H9 (cell line): ENCODE measurements around the gene OR52J3. TPM values are rescaled to one million over a fixed set of nuclear protein-coding genes. Genes with fewer than 3 reads are reported as not detected.

ENCODE experiments used
- DNase-seq: peaks from one replicate; pipeline ENCODE4 v3.0.0-alpha.2; 2017
- H2AFZ ChIP-seq: one replicate; pipeline ENCODE4 v1.6.1; 2013; ENCODE audit warnings: mild to moderate bottlenecking, low read length, control low read depth, moderate library complexity
- H2AK5ac ChIP-seq: 2 replicates; pipeline ENCODE4 v1.6.1; 2013; ENCODE audit warnings: low read length, control low read depth, mixed read lengths; ENCODE audit not compliant: insufficient read length
- H2BK120ac ChIP-seq: one replicate; pipeline ENCODE4 v1.6.1; 2013; ENCODE audit warnings: low read depth, mild to moderate bottlenecking, low read length, control low read depth, inconsistent platforms; ENCODE audit not compliant: poor library complexity, severe bottlenecking
- H2BK12ac ChIP-seq: 2 replicates; pipeline ENCODE4 v1.6.1; 2013; ENCODE audit warnings: low read length, control low read depth, mixed read lengths, low read depth; ENCODE audit not compliant: insufficient read length
- H2BK15ac ChIP-seq: 2 replicates; pipeline ENCODE4 v1.6.1; 2013; ENCODE audit warnings: low read depth, low read length, control low read depth
- H2BK20ac ChIP-seq: one replicate; pipeline ENCODE4 v1.6.1; 2013; ENCODE audit warnings: low read depth, mild to moderate bottlenecking, low read length, control low read depth, inconsistent platforms; ENCODE audit not compliant: poor library complexity, severe bottlenecking
- H2BK5ac ChIP-seq: 2 replicates; pipeline ENCODE4 v1.6.1; 2013; ENCODE audit warnings: low read length, control low read depth, mixed read lengths; ENCODE audit not compliant: insufficient read length
- H3K14ac ChIP-seq: 2 replicates; pipeline ENCODE4 v1.6.1; 2013; ENCODE audit warnings: low read length, control low read depth; ENCODE audit not compliant: insufficient read depth
- H3K18ac ChIP-seq: 2 replicates; pipeline ENCODE4 v1.6.1; 2013; ENCODE audit warnings: low read depth, mild to moderate bottlenecking, mixed read lengths, low read length, control low read depth; ENCODE audit not compliant: insufficient read length
- H3K23ac ChIP-seq: 2 replicates; pipeline ENCODE4 v1.6.1; 2013; ENCODE audit warnings: low read length, control low read depth, mixed read lengths, low read depth; ENCODE audit not compliant: insufficient read length
- H3K23me2 ChIP-seq: 2 replicates; pipeline ENCODE4 v1.6.1; 2013; ENCODE audit warnings: low read depth, mild to moderate bottlenecking, mixed read lengths, low read length, control low read depth; ENCODE audit not compliant: insufficient read length, poor library complexity, severe bottlenecking
- H3K27ac ChIP-seq: 2 replicates; pipeline ENCODE4 v1.5.1; 2013; ENCODE audit warnings: low read length, control low read depth, mixed read lengths, low read depth; ENCODE audit not compliant: insufficient read length
- H3K27me3 ChIP-seq: 2 replicates; pipeline ENCODE4 v1.6.1; 2013; ENCODE audit warnings: low read length, control low read depth, inconsistent platforms; ENCODE audit not compliant: insufficient read depth
- H3K4ac ChIP-seq: 2 replicates; pipeline ENCODE4 v1.6.1; 2013; ENCODE audit warnings: low read depth, mild to moderate bottlenecking, control low read depth, inconsistent platforms, low read length, moderate library complexity
- H3K4me1 ChIP-seq: 2 replicates; pipeline ENCODE4 v1.6.1; 2013; ENCODE audit warnings: low read length, control low read depth, inconsistent platforms; ENCODE audit not compliant: insufficient read depth
- H3K4me2 ChIP-seq: 2 replicates; pipeline ENCODE4 v1.6.1; 2013; ENCODE audit warnings: low read length, control low read depth, mixed read lengths; ENCODE audit not compliant: insufficient read length, insufficient read depth
- H3K56ac ChIP-seq: 2 replicates; pipeline ENCODE4 v1.6.1; 2013; ENCODE audit warnings: low read depth, mild to moderate bottlenecking, mixed read lengths, low read length, control low read depth; ENCODE audit not compliant: insufficient read length
- H3K79me1 ChIP-seq: 2 replicates; pipeline ENCODE4 v1.6.1; 2013; ENCODE audit warnings: low read depth, mild to moderate bottlenecking, moderate library complexity, low read length, control low read depth, inconsistent platforms; ENCODE audit not compliant: insufficient read depth, poor library complexity, severe bottlenecking
- H3K79me2 ChIP-seq: 2 replicates; pipeline ENCODE4 v1.6.1; 2013; ENCODE audit warnings: low read length, control low read depth, inconsistent platforms; ENCODE audit not compliant: insufficient read depth
- H3K9ac ChIP-seq: 2 replicates; pipeline ENCODE4 v1.6.1; 2013; ENCODE audit warnings: low read length, control low read depth, mixed read lengths; ENCODE audit not compliant: insufficient read length; ENCODE audit errors: extremely low read depth
- H3K9me3 ChIP-seq: one replicate; pipeline ENCODE4 v1.6.1; 2013; ENCODE audit warnings: low read depth, low read length, inconsistent platforms; ENCODE audit not compliant: control insufficient read depth
- H3T11ph ChIP-seq: one replicate; pipeline ENCODE4 v1.6.1; 2013; ENCODE audit warnings: mild to moderate bottlenecking, low read length, control low read depth, inconsistent platforms
- H4K20me1 ChIP-seq: one replicate; pipeline ENCODE4 v1.6.1; 2013; ENCODE audit not compliant: control insufficient read depth, insufficient read length, insufficient read depth
- H4K5ac ChIP-seq: 2 replicates; pipeline ENCODE4 v1.6.1; 2013; ENCODE audit warnings: low read depth, mild to moderate bottlenecking, mixed read lengths, low read length, control low read depth; ENCODE audit not compliant: insufficient read length
- H4K8ac ChIP-seq: replicated peaks from 2 replicates; pipeline ENCODE4 v1.6.1; 2013; ENCODE audit warnings: low read length, control low read depth, mixed read lengths, low read depth; ENCODE audit not compliant: insufficient read length
- H4K91ac ChIP-seq: 2 replicates; pipeline ENCODE4 v1.6.1; 2013; ENCODE audit warnings: low read depth, mild to moderate bottlenecking, moderate library complexity, mixed read lengths, low read length, control low read depth; ENCODE audit not compliant: insufficient read length
- H3K27ac Mint-ChIP-seq, 3 experiments: 2 replicates in 2 of 3; 3 replicates in 1 of 3; pipeline ENCODE4 v1.8.0; 2020 to 2021; ENCODE audit warnings: mixed read lengths in 3 of 3, mild to moderate bottlenecking in 1 of 3, moderate library complexity in 1 of 3
- H3K27me3 Mint-ChIP-seq: 2 replicates; pipeline ENCODE4 v1.8.0; 2021; ENCODE audit warnings: low read depth, mild to moderate bottlenecking, moderate library complexity, mixed read lengths
- H3K36me3 Mint-ChIP-seq, 3 experiments: 2 replicates in 2 of 3; 3 replicates in 1 of 3; pipeline ENCODE4 v1.8.0; 2020 to 2021; ENCODE audit warnings: low read depth in 3 of 3, mixed read lengths in 3 of 3; ENCODE audit not compliant: insufficient read depth in 1 of 3
- H3K4me1 Mint-ChIP-seq, 2 experiments: 2 replicates each; pipeline ENCODE4 v1.8.0; 2020; ENCODE audit warnings: mixed read lengths in 2 of 2
- H3K4me3 Mint-ChIP-seq, 2 experiments: 2 replicates in 1 of 2; 3 replicates in 1 of 2; pipeline ENCODE4 v1.8.0; 2020 to 2021; ENCODE audit warnings: mild to moderate bottlenecking in 2 of 2, mixed read lengths in 2 of 2, moderate library complexity in 1 of 2
- H3K9me3 Mint-ChIP-seq, 2 experiments: 2 replicates in 1 of 2; 3 replicates in 1 of 2; pipeline ENCODE4 v1.8.0; 2020; ENCODE audit warnings: mild to moderate bottlenecking in 2 of 2, mixed read lengths in 2 of 2, moderate library complexity in 1 of 2
- WGBS: extraction: QIAGEN DNeasy Blood & Tissue Kit; methylation state at CpG from one replicate; pipeline ENCODE4 v1.1.7; 2013; ENCODE audit warnings: missing lambda C conversion rate, low lambda C conversion rate, mixed read lengths; ENCODE audit not compliant: insufficient read length; ENCODE audit errors: extremely low coverage; 5-methylcytosine and 5-hydroxymethylcytosine counted together
- total RNA-seq: library from RNA; stranded (reverse); gene quantifications from 2 replicates; pipeline ENCODE4 v1.2.1, GENCODE V29; 2021
- TF ChIP-seq, protein P1 (sequence below): fragments of 200-600 bp; sonication (generic); conservative IDR thresholded peaks from 3 replicates; pipeline ENCODE4 v1.8.0; 2021; ENCODE audit warnings: antibody characterized with exemption, mild to moderate bottlenecking

The OR52J3 gene
- total RNA-seq, 1 experiment from 2014 or later, result not detected

DNA sequence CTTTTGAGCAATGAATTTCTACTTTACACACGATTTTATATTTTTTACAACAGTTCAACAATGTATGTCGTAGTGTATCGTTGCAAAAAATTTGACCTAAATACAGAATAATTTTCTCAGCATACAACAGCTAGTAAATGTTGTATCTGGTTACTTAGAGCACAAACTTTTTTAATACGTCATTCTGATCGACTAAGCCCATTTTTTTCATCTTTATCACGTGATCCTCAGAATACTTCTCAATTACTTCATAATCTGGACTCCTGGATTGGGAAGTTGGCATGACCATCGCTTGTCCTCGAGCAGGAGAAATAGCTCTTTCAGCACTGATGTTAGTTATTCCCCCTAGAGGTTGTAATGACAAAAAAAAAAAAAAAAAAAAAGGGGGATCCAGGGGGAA is 35.1 kb upstream of the OR52J3 start:
- Histone ChIP-seq H3K79me2 (no peaks in the 10 kb centered on the region), H3K27me3 (no peaks in the 10 kb centered on the region), H3K79me1 (no peaks in the 10 kb centered on the region), H2BK20ac (no peak overlapping the region), H3K23me2 (no peaks in the 10 kb centered on the region), H3K18ac (no peak overlapping the region), H4K5ac (no peak overlapping the region), H3K4me2 (no peak overlapping the region), H3K27ac (no peak overlapping the region), H2BK5ac (no peak overlapping the region), H4K8ac (no peak overlapping the region), H4K20me1 (no peaks in the 10 kb centered on the region), H3T11ph (no peak overlapping the region), H3K23ac (no peak overlapping the region), H3K9ac (no peak overlapping the region), H3K4me1 (no peaks in the 10 kb centered on the region), H3K56ac (no peak overlapping the region), H2AFZ (no peak overlapping the region), H3K4ac (no peak overlapping the region), H2BK12ac (no peak overlapping the region), H2BK120ac (no peak overlapping the region), H3K9me3 (no peaks in the 10 kb centered on the region), H2AK5ac (no peak overlapping the region), H4K91ac (no peak overlapping the region), H3K14ac (no peak overlapping the region), H2BK15ac (no peak overlapping the region)
- Mint-ChIP-seq H3K9me3 (no peaks in the 10 kb centered on the region), H3K27me3 (no peaks in the 10 kb centered on the region), H3K4me1 (no peaks in the 10 kb centered on the region), H3K36me3 (no peaks in the 10 kb centered on the region; a peak in 1 of 7 replicates), H3K27ac (no peak overlapping the region), H3K4me3 (no peak overlapping the region)
- no CpG with 5 or more reads among the region's 8 CpGs for WGBS
- no peak for DNase-seq
- TF ChIP-seq, protein P1, sequence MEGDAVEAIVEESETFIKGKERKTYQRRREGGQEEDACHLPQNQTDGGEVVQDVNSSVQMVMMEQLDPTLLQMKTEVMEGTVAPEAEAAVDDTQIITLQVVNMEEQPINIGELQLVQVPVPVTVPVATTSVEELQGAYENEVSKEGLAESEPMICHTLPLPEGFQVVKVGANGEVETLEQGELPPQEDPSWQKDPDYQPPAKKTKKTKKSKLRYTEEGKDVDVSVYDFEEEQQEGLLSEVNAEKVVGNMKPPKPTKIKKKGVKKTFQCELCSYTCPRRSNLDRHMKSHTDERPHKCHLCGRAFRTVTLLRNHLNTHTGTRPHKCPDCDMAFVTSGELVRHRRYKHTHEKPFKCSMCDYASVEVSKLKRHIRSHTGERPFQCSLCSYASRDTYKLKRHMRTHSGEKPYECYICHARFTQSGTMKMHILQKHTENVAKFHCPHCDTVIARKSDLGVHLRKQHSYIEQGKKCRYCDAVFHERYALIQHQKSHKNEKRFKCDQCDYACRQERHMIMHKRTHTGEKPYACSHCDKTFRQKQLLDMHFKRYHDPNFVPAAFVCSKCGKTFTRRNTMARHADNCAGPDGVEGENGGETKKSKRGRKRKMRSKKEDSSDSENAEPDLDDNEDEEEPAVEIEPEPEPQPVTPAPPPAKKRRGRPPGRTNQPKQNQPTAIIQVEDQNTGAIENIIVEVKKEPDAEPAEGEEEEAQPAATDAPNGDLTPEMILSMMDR, result no peak
